Measurements from ENCODE around the gene AP2S1. TPM values are rescaled to one million over a fixed set of nuclear protein-coding genes. Genes with fewer than 3 reads are reported as not detected.
"Not testable (repeated sequence)": the region's sequence is repeated elsewhere in the genome, so short reads cannot be mapped to it uniquely, and the experiment has no call there.

AP2S1 gene
- total and polyA plus RNA-seq, 4 experiments from 2014 or later, result 40.7 to 67.6 (median 52.3) TPM

DNA sequence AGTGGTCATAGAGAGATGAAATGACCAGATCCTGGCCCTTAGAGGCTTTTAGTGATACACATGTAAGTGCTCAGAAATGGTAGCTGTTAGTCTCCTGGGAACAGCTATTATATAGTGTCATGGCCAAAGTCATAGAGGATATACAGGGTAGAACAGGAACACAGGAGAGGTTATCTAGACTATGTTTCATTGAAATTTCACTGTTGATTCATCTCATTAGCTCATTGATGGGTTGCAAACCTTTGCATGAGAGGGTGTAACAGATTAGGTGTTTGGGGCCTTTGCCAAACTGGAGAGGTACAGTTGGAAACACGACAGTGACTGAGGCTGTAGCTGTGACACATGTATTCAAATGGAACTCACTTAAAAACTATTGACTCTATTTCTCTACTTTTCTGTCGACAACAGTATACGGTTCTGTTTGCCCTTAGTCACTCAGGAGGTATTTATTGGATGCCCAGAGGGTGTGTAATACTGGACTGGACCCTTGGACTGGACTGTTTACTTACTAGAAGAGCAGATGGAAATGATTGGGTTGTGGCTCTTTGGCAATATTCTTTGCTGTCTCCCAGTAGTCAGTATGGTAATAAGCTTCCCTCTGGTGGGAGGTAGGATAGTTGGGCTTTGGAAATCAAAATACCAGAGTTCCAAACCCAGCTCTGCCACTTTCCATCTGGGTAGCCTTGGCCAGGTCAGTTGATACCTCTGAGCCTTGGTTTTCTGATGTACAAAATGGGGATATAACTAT is 40.0 kb upstream of the AP2S1 start:
- DNase-seq, result no peak
- H3K4me3 ChIP-seq (ENCODE audit: low read length in 2 of 2), result no peak overlapping the region
- H3K4me1 Mint-ChIP-seq, result peaks cover 44 to 73% (median 55%) of the 10 kb centered on the region in 4 donors
- H3K27ac ChIP-seq (ENCODE audit: low read depth, low read length), result no peak overlapping the region
- H3K27ac Mint-ChIP-seq, result peak overlapping the region in 1 of 7 donors; percentile 1
- H3K4me1 ChIP-seq (ENCODE audit: insufficient read depth, low read length), result peaks cover 25% of the 10 kb centered on the region
- no peaks in the 10 kb centered on the region for H3K9me3 ChIP-seq (ENCODE audit: control insufficient read depth in 1 of 2, low read length in 2 of 2)
- H3K36me3 ChIP-seq (ENCODE audit: insufficient read depth, low read length), result no peaks in the 10 kb centered on the region
- CTCF ChIA-PET (ENCODE audit: partially characterized antibody), result interaction anchor here (0.6 to 1.9 kb wide), 4 partner anchors 11 to 132 kb away, joined by 3 to 8 read pairs (median 3); no protein-coding TSS in a partner anchor
- H3K27me3 Mint-ChIP-seq, result no peaks in the 10 kb centered on the region
- H3K9me3 Mint-ChIP-seq, result peaks cover 0 to 2% (median 0%) of the 10 kb centered on the region in 8 donors
- POLR2A ChIA-PET (ENCODE audit: partially characterized antibody), result interaction anchor here (0.9 to 1.1 kb wide), 3 partner anchors 10 to 47 kb away, joined by 3 read pairs; no protein-coding TSS in a partner anchor
- H3K27me3 ChIP-seq (ENCODE audit: insufficient read depth, low read length), result no peaks in the 10 kb centered on the region
- intact Hi-C loops (cut with micrococcal nuclease), result no loop called here
- peaks cover 0 to 6% of the 10 kb centered on the region in 2 donors for H3K36me3 Mint-ChIP-seq
- H3K4me3 Mint-ChIP-seq, result no peak overlapping the region

DNA sequence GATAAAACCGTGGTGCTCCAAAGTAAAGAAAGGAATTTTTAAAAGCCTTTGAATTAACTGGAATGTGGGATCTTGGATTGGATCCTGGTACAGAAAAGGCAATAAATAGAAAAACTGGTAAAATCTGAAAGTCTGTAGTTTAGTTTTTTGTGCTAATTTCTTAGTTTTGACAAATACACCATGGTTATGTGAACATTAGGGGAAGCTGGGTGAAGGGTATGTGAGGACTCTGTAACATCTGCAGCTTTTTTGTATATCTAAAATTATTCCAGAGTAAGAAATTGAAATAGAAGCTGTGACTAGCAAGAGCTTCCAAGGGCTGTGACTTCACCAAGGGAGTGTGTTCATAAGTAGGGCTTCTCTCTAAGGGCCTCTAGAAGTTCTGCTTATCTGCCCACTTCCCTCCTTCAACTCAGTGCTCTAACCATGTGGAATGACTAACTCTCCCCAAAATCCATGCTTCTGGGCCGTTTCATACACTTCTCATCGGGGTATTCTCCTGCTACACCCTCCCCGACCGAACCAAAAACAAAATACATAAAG is 36.7 kb upstream of the AP2S1 start:
- intact Hi-C loops (cut with micrococcal nuclease), result no loop called here
- H3K4me1 Mint-ChIP-seq, result peaks cover 33 to 64% (median 37%) of the 10 kb centered on the region in 4 donors

DNA sequence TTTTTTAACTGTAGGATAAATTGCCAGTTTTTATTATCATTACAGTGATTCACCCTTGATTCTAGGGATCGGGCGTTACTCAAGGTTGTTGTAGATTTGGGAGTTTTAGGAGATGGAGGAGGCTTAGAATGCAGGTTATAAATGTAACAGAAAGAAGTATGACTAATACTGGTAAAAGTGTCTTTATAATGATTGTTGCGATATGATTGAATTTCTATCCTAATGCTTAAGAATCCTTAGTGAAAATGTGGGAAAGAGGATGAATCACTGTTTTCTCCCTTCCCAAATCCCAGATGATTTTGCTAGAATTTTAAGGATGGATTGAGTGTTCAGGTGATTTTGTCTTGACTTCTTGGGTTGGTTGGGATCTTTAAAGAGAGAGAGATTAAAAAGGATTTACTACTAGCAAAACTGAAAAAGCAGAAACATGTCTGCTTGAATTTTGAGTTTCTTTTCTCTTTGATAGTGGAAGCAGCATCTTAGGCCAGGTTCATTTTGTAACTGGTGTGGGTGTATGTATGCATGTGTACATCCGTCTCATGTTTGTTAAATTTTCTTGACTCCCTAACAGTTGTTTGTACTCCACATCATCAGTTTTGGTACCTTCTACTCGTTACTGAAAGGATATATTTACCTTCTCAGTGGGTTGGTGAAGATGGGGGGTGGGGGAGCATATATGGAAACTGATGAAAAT is 36.0 kb upstream of the AP2S1 start:
- Mint-ChIP-seq H3K4me1 (peaks cover 36 to 66% (median 39%) of the 10 kb centered on the region in 4 donors), H3K27me3 (no peaks in the 10 kb centered on the region), H3K36me3 (no peaks in the 10 kb centered on the region), H3K9me3 (peaks cover 0 to 2% (median 0%) of the 10 kb centered on the region in 8 donors), H3K27ac (peak overlapping the region in 4 of 7 donors; percentile 2 to 67 (median 54)), H3K4me3 (no peak overlapping the region)
- no peak for DNase-seq
- Histone ChIP-seq H3K36me3 (ENCODE audit: insufficient read depth, low read length) (no peaks in the 10 kb centered on the region), H3K9me3 (ENCODE audit: control insufficient read depth in 1 of 2, low read length in 2 of 2) (no peaks in the 10 kb centered on the region), H3K27me3 (ENCODE audit: insufficient read depth, low read length) (no peaks in the 10 kb centered on the region), H3K27ac (ENCODE audit: low read depth, low read length) (no peak overlapping the region), H3K4me3 (ENCODE audit: low read length in 2 of 2) (no peak overlapping the region), H3K4me1 (ENCODE audit: insufficient read depth, low read length) (peaks cover 32% of the 10 kb centered on the region)
- ChIA-PET CTCF (ENCODE audit: partially characterized antibody) (interaction anchor here (1.1 kb wide), 1 partner anchor 70 kb away, joined by 3 read pairs; no protein-coding TSS in a partner anchor), POLR2A (ENCODE audit: partially characterized antibody) (no interaction called here)
- intact Hi-C loops (cut with micrococcal nuclease), result no loop called here

More for the DNA sequence above, 36.7 kb upstream of the AP2S1 start:
- no peaks in the 10 kb centered on the region for H3K27me3 ChIP-seq (ENCODE audit: insufficient read depth, low read length)
- Mint-ChIP-seq H3K9me3 (peaks cover 0 to 2% (median 0%) of the 10 kb centered on the region in 8 donors), H3K27ac (peak overlapping the region in 2 of 7 donors; percentile 50 to 58), H3K27me3 (no peaks in the 10 kb centered on the region), H3K36me3 (no peaks in the 10 kb centered on the region), H3K4me3 (no peak overlapping the region)
- H3K9me3 ChIP-seq (ENCODE audit: control insufficient read depth in 1 of 2, low read length in 2 of 2), result no peaks in the 10 kb centered on the region
- H3K36me3 ChIP-seq (ENCODE audit: insufficient read depth, low read length), result no peaks in the 10 kb centered on the region
- DNase-seq, result no peak
- CTCF ChIA-PET (ENCODE audit: partially characterized antibody), result interaction anchor here (0.7 kb wide), 1 partner anchor 323 kb away, joined by 3 read pairs; no protein-coding TSS in a partner anchor
- no peak overlapping the region for H3K27ac ChIP-seq (ENCODE audit: low read depth, low read length)
- POLR2A ChIA-PET (ENCODE audit: partially characterized antibody), result no interaction called here
- no peak overlapping the region for H3K4me3 ChIP-seq (ENCODE audit: low read length in 2 of 2)
- H3K4me1 ChIP-seq (ENCODE audit: insufficient read depth, low read length), result peaks cover 32% of the 10 kb centered on the region

- peaks cover 0 to 3% of the 10 kb centered on the region in 2 donors for H3K36me3 Mint-ChIP-seq
Observed at GRCh38 chr19:46885411-46885810, 34.8 kb upstream of the AP2S1 start.

GRCh38 chr19:46882751-46883150 is 32.1 kb upstream of the AP2S1 start:
- peak overlapping the region in 1 of 8 donors; percentile 21 for H3K4me3 Mint-ChIP-seq
- H3K9me3 Mint-ChIP-seq; H3K4me3 ChIP-seq (ENCODE audit: low read length in 2 of 2); DNase-seq; H3K9me3 ChIP-seq (ENCODE audit: control insufficient read depth in 1 of 2, low read length in 2 of 2); H3K27me3 ChIP-seq (ENCODE audit: insufficient read depth, low read length); H3K36me3 Mint-ChIP-seq; H3K27ac ChIP-seq (ENCODE audit: low read depth, low read length); intact Hi-C loops (cut with micrococcal nuclease); POLR2A ChIA-PET (ENCODE audit: partially characterized antibody); H3K36me3 ChIP-seq (ENCODE audit: insufficient read depth, low read length); H3K27me3 Mint-ChIP-seq: not testable (repeated sequence)
- CTCF ChIA-PET (ENCODE audit: partially characterized antibody), result interaction anchor here (0.5 to 2.5 kb wide), 2 partner anchors 117 to 130 kb away, joined by 3 to 11 read pairs; no protein-coding TSS in a partner anchor
- peaks cover 27 to 53% (median 30%) of the 10 kb centered on the region in 4 donors for H3K4me1 Mint-ChIP-seq
- H3K4me1 ChIP-seq (ENCODE audit: insufficient read depth, low read length), result peaks cover 26% of the 10 kb centered on the region
- H3K27ac Mint-ChIP-seq, result peak overlapping the region in 1 of 7 donors; percentile 76

More at GRCh38 chr19:46885411-46885810, 34.8 kb upstream of the AP2S1 start:
- H3K9me3 ChIP-seq (ENCODE audit: control insufficient read depth in 1 of 2, low read length in 2 of 2), result no peaks in the 10 kb centered on the region
- H3K27me3 ChIP-seq (ENCODE audit: insufficient read depth, low read length), result no peaks in the 10 kb centered on the region
- intact Hi-C loops (cut with micrococcal nuclease), result no loop called here
- peaks cover 34 to 59% (median 37%) of the 10 kb centered on the region in 4 donors for H3K4me1 Mint-ChIP-seq
- peaks cover 29% of the 10 kb centered on the region for H3K4me1 ChIP-seq (ENCODE audit: insufficient read depth, low read length)
- DNase-seq, result no peak
- no peak overlapping the region for H3K4me3 Mint-ChIP-seq
- peaks cover 0 to 2% (median 0%) of the 10 kb centered on the region in 8 donors for H3K9me3 Mint-ChIP-seq
- H3K4me3 ChIP-seq (ENCODE audit: low read length in 2 of 2), result no peak overlapping the region
- H3K27ac ChIP-seq (ENCODE audit: low read depth, low read length), result no peak overlapping the region
- ChIA-PET POLR2A (ENCODE audit: partially characterized antibody) (no interaction called here), CTCF (ENCODE audit: partially characterized antibody) (interaction anchor here (1.1 to 1.5 kb wide), 2 partner anchors 23 to 72 kb away, joined by 3 to 4 read pairs; no protein-coding TSS in a partner anchor)
- H3K36me3 ChIP-seq (ENCODE audit: insufficient read depth, low read length), result no peaks in the 10 kb centered on the region
- H3K27me3 Mint-ChIP-seq, result no peaks in the 10 kb centered on the region
- H3K27ac Mint-ChIP-seq, result no peak overlapping the region

DNA sequence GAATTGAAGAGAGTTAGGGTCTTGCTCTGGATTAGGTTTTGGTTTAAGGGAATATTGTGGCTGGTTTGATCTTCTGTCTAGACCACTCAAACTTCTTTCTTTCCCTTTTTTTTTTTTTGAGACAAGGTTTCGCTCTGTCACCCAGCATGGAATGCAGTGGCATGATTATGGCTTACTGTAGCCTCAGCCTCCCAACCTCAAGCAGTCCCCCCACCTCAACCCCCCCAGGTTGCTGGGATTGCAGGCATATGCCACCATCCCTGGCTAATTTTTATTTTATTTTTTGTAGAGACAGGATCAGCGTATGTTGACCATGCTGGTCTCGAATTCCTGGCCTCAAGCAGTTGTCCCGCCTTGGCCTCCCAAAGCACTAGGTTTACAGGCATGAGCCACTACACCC is 31.4 kb upstream of the AP2S1 start:
- intact Hi-C loops (cut with micrococcal nuclease), result no loop called here
- H3K4me1 ChIP-seq (ENCODE audit: insufficient read depth, low read length), result peaks cover 20% of the 10 kb centered on the region

More for the DNA sequence above, 31.4 kb upstream of the AP2S1 start:
- Histone ChIP-seq H3K27me3 (ENCODE audit: insufficient read depth, low read length) (no peaks in the 10 kb centered on the region), H3K36me3 (ENCODE audit: insufficient read depth, low read length) (no peaks in the 10 kb centered on the region), H3K4me3 (ENCODE audit: low read length in 2 of 2) (no peak overlapping the region), H3K9me3 (ENCODE audit: control insufficient read depth in 1 of 2, low read length in 2 of 2) (no peaks in the 10 kb centered on the region), H3K27ac (ENCODE audit: low read depth, low read length) (no peak overlapping the region)
- POLR2A ChIA-PET (ENCODE audit: partially characterized antibody), result no interaction called here
- peaks cover 20 to 47% (median 28%) of the 10 kb centered on the region in 4 donors for H3K4me1 Mint-ChIP-seq
- H3K9me3 Mint-ChIP-seq, result peaks cover 0 to 2% (median 0%) of the 10 kb centered on the region in 8 donors
- DNase-seq, result no peak
- H3K4me3 Mint-ChIP-seq, result no peak overlapping the region
- H3K36me3 Mint-ChIP-seq, result peaks cover 0 to 3% of the 10 kb centered on the region in 2 donors
- CTCF ChIA-PET (ENCODE audit: partially characterized antibody), result interaction anchor here (2.5 kb wide), 1 partner anchor 131 kb away, joined by 11 read pairs; no protein-coding TSS in a partner anchor
- H3K27ac Mint-ChIP-seq, result no peak overlapping the region
- H3K27me3 Mint-ChIP-seq, result no peaks in the 10 kb centered on the region
